Measurements from ENCODE around the gene MAP3K13. TPM values are rescaled to one million over a fixed set of nuclear protein-coding genes. Genes with fewer than 3 reads are reported as not detected.

The MAP3K13 gene
- polyA plus RNA-seq, 4 donors = 20.3 to 59.4 (median 36.6) TPM

DNA sequence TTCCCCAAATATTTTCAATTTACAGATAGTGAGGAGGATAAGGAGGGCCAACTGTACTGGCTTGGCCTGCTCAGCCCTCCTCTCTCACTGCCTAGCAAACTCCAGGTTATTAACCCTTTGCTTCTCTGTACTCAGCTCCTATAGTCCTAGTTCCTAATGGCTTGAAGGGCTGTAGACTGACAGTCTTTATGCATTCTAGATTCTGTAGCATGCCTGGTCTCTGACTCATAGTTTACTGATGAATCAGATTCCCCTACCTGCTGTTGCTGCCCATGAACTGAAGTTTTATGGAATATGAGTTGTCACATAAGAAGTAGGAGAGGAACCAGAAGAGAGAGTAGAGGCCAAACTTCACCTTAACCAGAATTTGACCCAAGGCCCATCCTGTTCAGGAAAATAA, 27.1 kb upstream of the MAP3K13 start:
- H3K4me1 ChIP-seq (ENCODE audit: control insufficient read depth in 3 of 3, insufficient read depth in 2 of 3, low read depth in 1 of 3, low read length in 2 of 3) = peaks cover 0 to 33% (median 3%) of the 10 kb centered on the region in 3 donors
- no peaks in the 10 kb centered on the region for H3K27me3 ChIP-seq (ENCODE audit: control insufficient read depth in 3 of 3, insufficient read depth in 3 of 3, low read length in 3 of 3)
- peak overlapping the region in 2 of 3 donors; percentile 20 to 46 for H3K27ac ChIP-seq (ENCODE audit: low read depth in 1 of 3, low read length in 2 of 3)
- DNase-seq (peak; percentile 56 to 73), FAIRE-seq (no peak)
- H3K4me3 ChIP-seq (ENCODE audit: low read depth in 1 of 3, low read length in 3 of 3) = no peak overlapping the region
- no peaks in the 10 kb centered on the region for H3K9me3 ChIP-seq (ENCODE audit: control insufficient read depth in 2 of 2, insufficient read depth in 1 of 2, low read depth in 1 of 2, low read length in 1 of 2)
- H3K36me3 ChIP-seq (ENCODE audit: control insufficient read depth in 3 of 3, insufficient read depth in 2 of 3, low read depth in 1 of 3, low read length in 3 of 3) = peaks cover 0 to 3% (median 0%) of the 10 kb centered on the region in 3 donors

DNA sequence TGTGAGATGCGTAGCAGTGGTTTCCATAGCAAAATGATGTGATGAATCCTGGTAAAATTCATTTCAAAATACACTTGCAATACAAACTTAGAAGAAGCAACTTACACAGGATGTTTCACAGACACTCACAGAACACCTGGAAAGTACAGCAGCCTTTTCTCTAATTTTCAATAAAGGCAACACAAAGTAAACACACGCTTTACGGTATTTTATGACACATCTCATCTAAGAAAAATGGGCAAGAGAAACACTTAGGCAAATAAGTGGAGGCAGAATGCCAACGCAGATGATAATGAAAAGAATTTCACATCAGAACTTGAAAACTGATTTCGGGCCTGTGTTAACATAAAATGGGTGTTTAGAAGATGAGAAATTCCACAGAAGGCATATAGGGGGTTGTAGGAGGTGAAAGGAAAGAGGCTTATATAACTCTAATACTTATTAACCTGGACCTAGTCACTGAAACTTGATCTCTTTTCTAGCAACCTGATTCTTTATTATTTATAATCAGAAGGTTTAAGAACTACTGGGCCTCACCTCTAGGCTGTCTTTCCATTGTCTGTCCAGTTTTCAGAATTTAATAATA, 25.6 kb upstream of the MAP3K13 start:
- WGBS, 3 donors = 20 to 60% (median 39%) methylated on average over 5 of the region's 5 CpGs
- peak overlapping the region; percentile 24 to 76 (median 32) for H3K27ac ChIP-seq (ENCODE audit: low read depth in 1 of 3, low read length in 2 of 3)
- peaks cover 0 to 10% (median 0%) of the 10 kb centered on the region in 3 donors for H3K36me3 ChIP-seq (ENCODE audit: control insufficient read depth in 3 of 3, insufficient read depth in 2 of 3, low read depth in 1 of 3, low read length in 3 of 3)
- peaks cover 0 to 40% (median 3%) of the 10 kb centered on the region in 3 donors for H3K4me1 ChIP-seq (ENCODE audit: control insufficient read depth in 3 of 3, insufficient read depth in 2 of 3, low read depth in 1 of 3, low read length in 2 of 3)
- FAIRE-seq (no peak), DNase-seq (peak in 1 of 2 donors; percentile 59)
- H3K27me3 ChIP-seq (ENCODE audit: control insufficient read depth in 3 of 3, insufficient read depth in 3 of 3, low read length in 3 of 3) = no peaks in the 10 kb centered on the region
- no peak overlapping the region for H3K4me3 ChIP-seq (ENCODE audit: low read depth in 1 of 3, low read length in 3 of 3)
- no peaks in the 10 kb centered on the region for H3K9me3 ChIP-seq (ENCODE audit: control insufficient read depth in 2 of 2, insufficient read depth in 1 of 2, low read depth in 1 of 2, low read length in 1 of 2)

DNA sequence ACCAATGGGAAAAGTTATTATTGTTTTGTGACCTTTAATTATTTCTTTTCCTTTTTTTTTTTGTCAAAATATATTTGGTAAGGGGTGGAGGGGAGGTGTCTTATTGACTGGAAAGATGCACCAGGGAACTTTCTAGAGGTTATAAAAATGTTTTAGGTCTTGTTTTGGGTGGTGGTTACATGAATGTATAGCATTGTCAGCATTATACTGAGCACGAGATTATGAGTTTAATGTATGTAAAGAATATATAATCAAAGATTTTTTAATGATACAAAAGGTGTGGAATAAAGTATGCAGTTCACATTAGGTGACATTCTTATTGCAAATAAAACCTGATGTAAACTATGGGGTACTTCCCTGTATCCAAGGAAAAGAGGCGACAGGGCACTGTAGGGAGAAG, 23.0 kb upstream of the MAP3K13 start:
- peaks cover 0 to 6% (median 0%) of the 10 kb centered on the region in 3 donors for H3K36me3 ChIP-seq (ENCODE audit: control insufficient read depth in 3 of 3, insufficient read depth in 2 of 3, low read depth in 1 of 3, low read length in 3 of 3)
- H3K9me3 ChIP-seq (ENCODE audit: control insufficient read depth in 2 of 2, insufficient read depth in 1 of 2, low read depth in 1 of 2, low read length in 1 of 2) = no peaks in the 10 kb centered on the region
- no peak overlapping the region for H3K27ac ChIP-seq (ENCODE audit: low read depth in 1 of 3, low read length in 2 of 3)
- WGBS, 3 donors = 82 to 92% (median 85%) methylated on average over 2 of the region's 2 CpGs
- no peak overlapping the region for H3K4me3 ChIP-seq (ENCODE audit: low read depth in 1 of 3, low read length in 3 of 3)
- FAIRE-seq (no peak), DNase-seq (no peak)
- no peaks in the 10 kb centered on the region for H3K27me3 ChIP-seq (ENCODE audit: control insufficient read depth in 3 of 3, insufficient read depth in 3 of 3, low read length in 3 of 3)
- peaks cover 0 to 45% (median 3%) of the 10 kb centered on the region in 3 donors for H3K4me1 ChIP-seq (ENCODE audit: control insufficient read depth in 3 of 3, insufficient read depth in 2 of 3, low read depth in 1 of 3, low read length in 2 of 3)

DNA sequence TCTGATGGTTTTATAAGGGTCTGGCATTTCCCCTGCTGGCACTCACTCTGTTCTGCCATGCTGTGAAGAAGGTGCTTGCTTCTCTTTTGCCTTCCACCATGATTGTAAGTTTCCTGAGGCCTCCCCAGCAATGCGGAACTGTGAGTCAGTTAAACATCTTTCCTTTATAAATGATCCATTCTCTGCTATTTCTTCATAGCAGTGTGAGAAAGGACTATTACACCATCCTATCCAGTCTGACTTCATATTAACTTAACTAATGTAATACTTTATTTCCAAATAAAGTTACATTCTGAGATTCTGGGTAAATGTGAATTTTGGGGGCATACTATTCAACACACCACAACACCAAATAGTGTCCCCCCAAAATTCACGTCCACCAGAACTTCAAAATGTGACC, 22.2 kb upstream of the MAP3K13 start:
- FAIRE-seq (no peak), DNase-seq (no peak)
- H3K9me3 ChIP-seq (ENCODE audit: control insufficient read depth in 2 of 2, insufficient read depth in 1 of 2, low read depth in 1 of 2, low read length in 1 of 2) = no peaks in the 10 kb centered on the region
- H3K4me1 ChIP-seq (ENCODE audit: control insufficient read depth in 3 of 3, insufficient read depth in 2 of 3, low read depth in 1 of 3, low read length in 2 of 3) = peaks cover 0 to 37% (median 2%) of the 10 kb centered on the region in 3 donors
- peaks cover 0 to 9% (median 0%) of the 10 kb centered on the region in 3 donors for H3K36me3 ChIP-seq (ENCODE audit: control insufficient read depth in 3 of 3, insufficient read depth in 2 of 3, low read depth in 1 of 3, low read length in 3 of 3)
- no peaks in the 10 kb centered on the region for H3K27me3 ChIP-seq (ENCODE audit: control insufficient read depth in 3 of 3, insufficient read depth in 3 of 3, low read length in 3 of 3)
- peak overlapping the region in 1 of 3 donors; percentile 8 for H3K27ac ChIP-seq (ENCODE audit: low read depth in 1 of 3, low read length in 2 of 3)
- WGBS, 3 donors = 95 to 98% (median 96%) methylated on average over 2 of the region's 2 CpGs
- no peak overlapping the region for H3K4me3 ChIP-seq (ENCODE audit: low read depth in 1 of 3, low read length in 3 of 3)

DNA sequence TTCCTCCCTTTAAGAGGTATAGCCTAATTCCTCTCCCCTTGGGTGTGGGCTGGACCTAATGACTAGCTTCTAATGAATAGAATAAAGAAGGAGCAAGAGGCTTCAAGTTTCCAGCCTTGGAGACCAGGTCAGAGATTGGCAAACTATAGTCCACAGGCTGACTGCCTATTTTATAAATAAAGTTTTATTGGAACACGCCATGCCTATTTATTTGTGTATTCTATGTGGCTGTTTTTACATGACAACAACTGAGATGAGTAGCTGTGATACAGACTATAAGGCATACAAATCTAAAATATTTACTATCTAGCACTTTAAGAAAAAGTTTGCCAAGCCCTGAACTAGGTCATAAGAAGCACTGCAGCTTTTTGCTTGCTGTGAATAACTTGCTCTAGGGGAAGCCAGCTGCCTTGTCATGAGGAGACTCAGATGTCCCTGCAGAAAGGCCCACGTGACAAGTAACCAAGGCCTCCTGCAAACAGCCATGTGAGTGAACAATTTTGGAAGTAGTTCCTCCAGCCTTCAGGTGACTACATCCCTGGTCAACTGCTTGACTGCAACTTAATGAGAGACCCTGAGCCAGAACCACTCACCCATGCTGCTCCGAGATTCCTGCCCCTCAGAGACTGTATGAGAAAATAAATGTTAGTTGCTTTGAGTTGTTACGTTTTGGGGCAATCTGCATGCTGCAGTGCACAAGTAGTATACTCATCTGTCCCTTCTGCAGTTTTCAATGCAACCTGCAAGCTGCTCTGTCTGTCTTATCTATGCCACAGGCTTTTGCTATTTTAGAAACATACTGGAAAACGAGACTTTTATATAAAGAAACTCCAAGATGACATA, 21.1 kb upstream of the MAP3K13 start:
- DNase-seq = no peak
- H3K27ac ChIP-seq (ENCODE audit: low read depth in 1 of 3, low read length in 2 of 3) = peak overlapping the region in 1 of 3 donors; percentile 13
- FAIRE-seq = no peak
- H3K4me1 ChIP-seq (ENCODE audit: control insufficient read depth in 3 of 3, insufficient read depth in 2 of 3, low read depth in 1 of 3, low read length in 2 of 3) = peaks cover 0 to 30% (median 2%) of the 10 kb centered on the region in 3 donors
- no peaks in the 10 kb centered on the region for H3K27me3 ChIP-seq (ENCODE audit: control insufficient read depth in 3 of 3, insufficient read depth in 3 of 3, low read length in 3 of 3)
- no peak overlapping the region for H3K4me3 ChIP-seq (ENCODE audit: low read depth in 1 of 3, low read length in 3 of 3)
- peaks cover 0 to 9% (median 0%) of the 10 kb centered on the region in 3 donors for H3K36me3 ChIP-seq (ENCODE audit: control insufficient read depth in 3 of 3, insufficient read depth in 2 of 3, low read depth in 1 of 3, low read length in 3 of 3)
- H3K9me3 ChIP-seq (ENCODE audit: control insufficient read depth in 2 of 2, insufficient read depth in 1 of 2, low read depth in 1 of 2, low read length in 1 of 2) = no peaks in the 10 kb centered on the region
- 48 to 66% (median 59%) methylated on average over 5 of the region's 5 CpGs for WGBS, 3 donors

DNA sequence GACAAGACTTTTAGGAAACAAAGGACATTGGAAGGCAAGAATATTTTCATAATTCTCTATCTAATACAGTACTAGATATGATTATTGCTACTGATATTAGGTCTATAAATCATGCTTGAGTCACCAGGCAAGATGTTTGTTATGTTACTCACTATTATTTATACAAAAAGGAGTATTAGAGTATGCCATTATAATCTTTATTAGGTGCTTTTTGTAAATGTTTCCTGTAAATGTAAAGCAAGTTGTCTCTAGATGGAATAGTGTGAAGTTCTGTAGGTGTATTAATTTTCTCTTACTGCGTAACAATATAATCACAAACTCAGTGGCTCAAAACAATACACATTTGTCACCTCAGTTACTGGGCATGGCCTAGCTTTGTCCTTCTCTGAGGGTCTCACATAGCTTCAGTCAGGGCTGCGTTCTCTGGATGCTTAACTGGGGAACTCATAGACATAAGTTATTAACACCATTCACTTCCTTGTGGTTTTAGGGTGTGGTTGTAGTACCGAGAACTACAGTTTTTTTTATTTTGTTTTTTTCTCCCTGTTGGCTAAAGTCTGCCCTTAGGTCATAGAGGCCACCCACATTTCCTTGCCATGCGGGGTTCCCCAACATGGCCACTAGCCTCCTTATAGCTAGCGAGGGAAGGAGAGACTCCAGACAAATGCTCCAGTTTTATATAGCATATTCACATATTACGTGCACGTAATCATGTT, 20.3 kb upstream of the MAP3K13 start:
- DNase-seq = peak; percentile 47 to 54
- Histone ChIP-seq H3K4me1 (ENCODE audit: control insufficient read depth in 3 of 3, insufficient read depth in 2 of 3, low read depth in 1 of 3, low read length in 2 of 3) (peaks cover 0 to 23% (median 2%) of the 10 kb centered on the region in 3 donors), H3K36me3 (ENCODE audit: control insufficient read depth in 3 of 3, insufficient read depth in 2 of 3, low read depth in 1 of 3, low read length in 3 of 3) (peaks cover 0 to 9% (median 0%) of the 10 kb centered on the region in 3 donors), H3K4me3 (ENCODE audit: low read depth in 1 of 3, low read length in 3 of 3) (no peak overlapping the region), H3K9me3 (ENCODE audit: control insufficient read depth in 2 of 2, insufficient read depth in 1 of 2, low read depth in 1 of 2, low read length in 1 of 2) (no peaks in the 10 kb centered on the region), H3K27ac (ENCODE audit: low read depth in 1 of 3, low read length in 2 of 3) (peak overlapping the region; percentile 63 to 81 (median 77)), H3K27me3 (ENCODE audit: control insufficient read depth in 3 of 3, insufficient read depth in 3 of 3, low read length in 3 of 3) (no peaks in the 10 kb centered on the region)
- 39 to 62% (median 51%) methylated on average over 7 of the region's 7 CpGs for WGBS, 3 donors
- FAIRE-seq = no peak

DNA sequence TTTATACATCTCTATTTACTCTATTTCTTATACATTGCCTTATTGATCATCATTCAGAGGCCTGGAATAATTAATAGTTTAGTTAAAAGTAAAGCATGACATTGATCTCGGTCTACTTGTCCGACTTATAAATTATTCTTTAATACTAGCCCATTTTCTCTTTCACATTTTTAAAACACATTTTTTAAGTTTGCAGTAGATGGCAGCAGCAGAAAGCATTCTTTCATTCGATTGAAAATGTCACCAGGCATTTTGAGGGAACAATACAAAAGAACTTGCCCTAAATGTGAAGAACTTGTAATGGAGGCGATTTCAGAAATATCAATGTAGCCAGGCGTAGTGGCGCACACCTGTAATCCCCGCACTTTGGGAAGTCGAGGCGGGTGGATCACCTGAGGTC, 15.5 kb upstream of the MAP3K13 start:
- DNase-seq (no peak), FAIRE-seq (no peak)
- Histone ChIP-seq H3K4me1 (ENCODE audit: control insufficient read depth in 3 of 3, insufficient read depth in 2 of 3, low read depth in 1 of 3, low read length in 2 of 3) (peaks cover 0 to 8% (median 0%) of the 10 kb centered on the region in 3 donors), H3K36me3 (ENCODE audit: control insufficient read depth in 3 of 3, insufficient read depth in 2 of 3, low read depth in 1 of 3, low read length in 3 of 3) (peaks cover 0 to 3% (median 0%) of the 10 kb centered on the region in 3 donors), H3K27me3 (ENCODE audit: control insufficient read depth in 3 of 3, insufficient read depth in 3 of 3, low read length in 3 of 3) (no peaks in the 10 kb centered on the region), H3K27ac (ENCODE audit: low read depth in 1 of 3, low read length in 2 of 3) (no peak overlapping the region), H3K4me3 (ENCODE audit: low read depth in 1 of 3, low read length in 3 of 3) (no peak overlapping the region), H3K9me3 (ENCODE audit: control insufficient read depth in 2 of 2, insufficient read depth in 1 of 2, low read depth in 1 of 2, low read length in 1 of 2) (no peaks in the 10 kb centered on the region)
- WGBS, 3 donors = 93 to 96% (median 94%) methylated on average over 9 of the region's 9 CpGs

DNA sequence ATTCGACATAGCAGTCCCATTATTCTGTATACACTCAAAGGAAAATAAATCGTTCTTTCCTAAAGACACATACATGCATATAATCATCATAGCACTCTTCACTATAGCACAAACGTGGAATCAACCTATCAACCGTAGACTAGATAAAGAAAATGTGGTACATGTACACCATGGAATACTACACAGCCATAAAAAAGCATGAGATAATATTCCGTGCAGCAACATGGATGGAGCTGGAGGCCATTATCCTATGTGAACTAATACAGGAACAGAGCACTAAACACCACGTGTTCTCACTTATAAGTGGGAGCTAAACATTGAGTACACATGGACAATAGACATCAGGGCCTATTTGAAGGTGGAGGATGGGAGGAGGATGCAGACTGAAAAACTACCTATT, 12.1 kb upstream of the MAP3K13 start:
- FAIRE-seq = no peak
- H3K9me3 ChIP-seq (ENCODE audit: control insufficient read depth in 2 of 2, insufficient read depth in 1 of 2, low read depth in 1 of 2, low read length in 1 of 2) = no peaks in the 10 kb centered on the region
- no peaks in the 10 kb centered on the region for H3K27me3 ChIP-seq (ENCODE audit: control insufficient read depth in 3 of 3, insufficient read depth in 3 of 3, low read length in 3 of 3)
- H3K4me1 ChIP-seq (ENCODE audit: control insufficient read depth in 3 of 3, insufficient read depth in 2 of 3, low read depth in 1 of 3, low read length in 2 of 3) = peaks cover 0 to 4% (median 0%) of the 10 kb centered on the region in 3 donors
- no peak for DNase-seq
- 84 to 92% (median 88%) methylated on average over 6 of the region's 6 CpGs for WGBS, 3 donors
- no peak overlapping the region for H3K27ac ChIP-seq (ENCODE audit: low read depth in 1 of 3, low read length in 2 of 3)
- no peaks in the 10 kb centered on the region for H3K36me3 ChIP-seq (ENCODE audit: control insufficient read depth in 3 of 3, insufficient read depth in 2 of 3, low read depth in 1 of 3, low read length in 3 of 3)
- no peak overlapping the region for H3K4me3 ChIP-seq (ENCODE audit: low read depth in 1 of 3, low read length in 3 of 3)

Data from small intestine (tissue), 7 donors.